Measurements from ENCODE around the gene GGT5. TPM values are rescaled to one million over a fixed set of nuclear protein-coding genes. Genes with fewer than 3 reads are reported as not detected.
"Not testable (repeated sequence)": the region's sequence is repeated elsewhere in the genome, so short reads cannot be mapped to it uniquely, and the experiment has no call there.

GGT5 gene, protein sequence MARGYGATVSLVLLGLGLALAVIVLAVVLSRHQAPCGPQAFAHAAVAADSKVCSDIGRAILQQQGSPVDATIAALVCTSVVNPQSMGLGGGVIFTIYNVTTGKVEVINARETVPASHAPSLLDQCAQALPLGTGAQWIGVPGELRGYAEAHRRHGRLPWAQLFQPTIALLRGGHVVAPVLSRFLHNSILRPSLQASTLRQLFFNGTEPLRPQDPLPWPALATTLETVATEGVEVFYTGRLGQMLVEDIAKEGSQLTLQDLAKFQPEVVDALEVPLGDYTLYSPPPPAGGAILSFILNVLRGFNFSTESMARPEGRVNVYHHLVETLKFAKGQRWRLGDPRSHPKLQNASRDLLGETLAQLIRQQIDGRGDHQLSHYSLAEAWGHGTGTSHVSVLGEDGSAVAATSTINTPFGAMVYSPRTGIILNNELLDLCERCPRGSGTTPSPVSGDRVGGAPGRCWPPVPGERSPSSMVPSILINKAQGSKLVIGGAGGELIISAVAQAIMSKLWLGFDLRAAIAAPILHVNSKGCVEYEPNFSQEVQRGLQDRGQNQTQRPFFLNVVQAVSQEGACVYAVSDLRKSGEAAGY
- 10.7 TPM for total RNA-seq (ENCODE audit: unreplicated experiment)
- long read RNA-seq, partial matches to known transcripts = 0 of 3 reads
- long read RNA-seq, other reads (novel, unspliced or antisense) = 2 of 3 reads

DNA sequence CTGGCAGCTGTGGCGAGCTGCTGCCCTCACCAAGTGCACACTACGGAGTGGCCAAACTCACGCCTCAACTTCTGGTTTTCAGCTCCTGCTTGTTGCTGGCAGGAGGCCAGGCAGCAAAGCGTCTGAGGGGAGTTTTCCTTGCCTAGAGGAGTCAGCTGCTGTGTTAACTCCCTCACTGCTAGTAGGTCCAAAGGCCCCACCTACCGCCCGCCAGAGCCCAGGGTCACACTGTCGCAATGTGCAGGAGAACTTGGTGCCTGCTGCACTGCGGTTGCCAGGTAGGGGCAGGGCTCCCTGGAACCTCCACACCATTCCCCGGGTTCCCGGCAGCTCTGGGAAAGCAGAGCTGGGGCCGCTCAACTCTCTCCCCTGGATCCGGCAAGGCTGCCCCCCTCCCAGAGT lies at the start of gene GGT5:
Gene GGT5, minus strand, starts transcription at position 53 of the 402 bp plus-strand sequence. CDS start 357 bp downstream, outside the sequence.
- H3K4me3 Mint-ChIP-seq (ENCODE audit: unreplicated experiment) = peak within 1 kb of the TSS; percentile 81
- H3K36me3 Mint-ChIP-seq (ENCODE audit: unreplicated experiment) = not testable (repeated sequence)
- DNase-seq = peak; percentile 28
- H3K4me1 Mint-ChIP-seq (ENCODE audit: low read depth, unreplicated experiment) = peaks cover 13% of the 10 kb centered on the region
- peak within 1 kb of the TSS; percentile 100 for H3K27ac Mint-ChIP-seq (ENCODE audit: unreplicated experiment)
- H3K27me3 Mint-ChIP-seq (ENCODE audit: unreplicated experiment) = peaks cover 22% of the 10 kb centered on the region
- H3K9me3 Mint-ChIP-seq (ENCODE audit: unreplicated experiment) = peaks cover 15% of the 10 kb centered on the region

DNA sequence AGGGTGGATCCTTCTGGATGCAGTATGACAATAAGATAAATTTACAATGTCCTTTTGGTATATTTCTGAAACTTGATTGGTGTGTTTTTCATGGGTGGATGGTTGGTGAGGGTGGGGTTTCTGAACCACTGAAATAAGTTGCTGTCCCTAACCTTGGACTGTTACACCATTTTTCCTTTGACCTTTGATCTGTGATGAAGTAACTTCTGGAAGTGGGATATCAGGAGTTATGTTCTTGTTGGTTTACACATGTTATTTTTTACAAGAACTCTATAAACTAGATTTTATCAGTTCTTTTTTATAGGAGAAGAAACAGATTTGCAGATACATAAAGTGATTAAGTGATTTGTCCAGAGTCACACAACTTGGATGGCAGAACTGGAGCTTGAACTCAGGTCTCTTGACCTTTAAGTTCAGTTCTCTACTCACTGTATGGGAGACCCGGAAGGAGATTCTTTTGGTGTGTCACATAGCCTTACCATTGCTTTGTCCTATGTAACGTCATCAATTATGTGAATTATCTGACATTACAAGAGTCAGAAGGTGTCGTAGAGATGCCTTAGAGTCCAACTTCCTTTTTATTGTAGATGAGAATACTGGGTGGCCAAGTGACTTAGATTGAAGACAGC lies 47.4 kb upstream of the GGT5 start:
- peaks cover 31% of the 10 kb centered on the region for H3K4me1 Mint-ChIP-seq (ENCODE audit: low read depth, unreplicated experiment)
- not testable (repeated sequence) for H3K4me3 Mint-ChIP-seq (ENCODE audit: unreplicated experiment); H3K9me3 Mint-ChIP-seq (ENCODE audit: unreplicated experiment); H3K27me3 Mint-ChIP-seq (ENCODE audit: unreplicated experiment); DNase-seq; H3K36me3 Mint-ChIP-seq (ENCODE audit: unreplicated experiment); H3K27ac Mint-ChIP-seq (ENCODE audit: unreplicated experiment)

DNA sequence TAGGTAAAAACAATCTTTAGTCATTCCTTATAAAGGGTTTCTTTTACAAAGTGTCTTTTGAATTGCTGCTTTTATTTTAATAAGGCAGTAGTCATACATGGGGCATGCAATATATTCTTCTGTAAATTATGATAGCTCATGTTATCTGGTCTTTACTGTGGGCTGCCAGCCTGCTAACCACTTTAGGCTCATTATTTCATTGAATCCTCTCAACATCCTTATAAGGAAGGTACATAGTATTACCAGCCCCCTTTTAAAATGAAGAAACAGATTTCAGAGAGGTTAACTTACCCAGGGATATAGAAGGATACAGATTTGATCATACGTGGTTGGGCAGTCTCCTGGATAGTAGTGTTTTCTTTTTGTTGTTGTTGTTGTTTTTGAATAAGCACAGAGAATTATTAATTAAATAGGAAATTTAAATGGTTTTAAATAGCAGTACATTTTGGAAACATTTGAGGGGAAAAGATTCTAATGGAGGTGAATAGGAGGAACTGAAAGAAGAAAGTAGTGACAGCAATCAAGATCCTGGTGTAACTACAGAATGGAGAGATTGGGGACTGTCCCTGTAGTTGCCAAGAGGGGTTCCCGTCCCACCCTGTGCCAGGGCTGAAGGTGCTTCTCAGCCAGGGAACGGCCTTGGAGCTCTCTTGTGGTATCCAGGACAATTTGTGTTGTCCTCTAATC lies 46.8 kb upstream of the GGT5 start:
- peaks cover 2% of the 10 kb centered on the region for H3K9me3 Mint-ChIP-seq (ENCODE audit: unreplicated experiment)
- no peak overlapping the region for H3K4me3 Mint-ChIP-seq (ENCODE audit: unreplicated experiment)
- TF ChIP-seq, protein P1, sequence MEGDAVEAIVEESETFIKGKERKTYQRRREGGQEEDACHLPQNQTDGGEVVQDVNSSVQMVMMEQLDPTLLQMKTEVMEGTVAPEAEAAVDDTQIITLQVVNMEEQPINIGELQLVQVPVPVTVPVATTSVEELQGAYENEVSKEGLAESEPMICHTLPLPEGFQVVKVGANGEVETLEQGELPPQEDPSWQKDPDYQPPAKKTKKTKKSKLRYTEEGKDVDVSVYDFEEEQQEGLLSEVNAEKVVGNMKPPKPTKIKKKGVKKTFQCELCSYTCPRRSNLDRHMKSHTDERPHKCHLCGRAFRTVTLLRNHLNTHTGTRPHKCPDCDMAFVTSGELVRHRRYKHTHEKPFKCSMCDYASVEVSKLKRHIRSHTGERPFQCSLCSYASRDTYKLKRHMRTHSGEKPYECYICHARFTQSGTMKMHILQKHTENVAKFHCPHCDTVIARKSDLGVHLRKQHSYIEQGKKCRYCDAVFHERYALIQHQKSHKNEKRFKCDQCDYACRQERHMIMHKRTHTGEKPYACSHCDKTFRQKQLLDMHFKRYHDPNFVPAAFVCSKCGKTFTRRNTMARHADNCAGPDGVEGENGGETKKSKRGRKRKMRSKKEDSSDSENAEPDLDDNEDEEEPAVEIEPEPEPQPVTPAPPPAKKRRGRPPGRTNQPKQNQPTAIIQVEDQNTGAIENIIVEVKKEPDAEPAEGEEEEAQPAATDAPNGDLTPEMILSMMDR (IDR thresholded peaks at IDR 0.05; ENCODE audit: partially characterized antibody, unreplicated experiment) = no peak
- H3K36me3 Mint-ChIP-seq (ENCODE audit: unreplicated experiment) = no peaks in the 10 kb centered on the region
- DNase-seq = no peak
- H3K27me3 Mint-ChIP-seq (ENCODE audit: unreplicated experiment) = peaks cover 2% of the 10 kb centered on the region
- H3K4me1 Mint-ChIP-seq (ENCODE audit: low read depth, unreplicated experiment) = peaks cover 35% of the 10 kb centered on the region
- no peak overlapping the region for H3K27ac Mint-ChIP-seq (ENCODE audit: unreplicated experiment)

DNA sequence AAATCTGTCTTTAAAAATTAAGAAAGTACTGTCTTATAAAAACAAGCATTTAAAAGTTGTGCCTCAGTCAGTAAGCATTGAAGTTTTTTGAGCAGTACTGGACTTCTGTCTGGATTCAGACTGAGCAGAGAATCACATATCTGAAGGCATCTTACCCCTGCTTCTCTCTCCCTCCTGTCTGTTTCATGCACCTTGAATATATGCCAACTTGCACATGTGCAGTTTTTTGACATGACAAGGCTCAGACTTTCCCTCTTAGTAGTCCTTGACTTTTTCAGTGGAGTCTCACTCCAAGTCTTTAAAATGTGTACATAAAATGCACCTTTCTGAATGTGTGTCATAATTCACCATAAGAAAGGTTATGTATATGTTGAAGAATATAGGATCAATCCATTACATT lies 45.6 kb upstream of the GGT5 start:
- Mint-ChIP-seq H3K9me3 (ENCODE audit: unreplicated experiment) (peaks cover 2% of the 10 kb centered on the region), H3K27ac (ENCODE audit: unreplicated experiment) (no peak overlapping the region), H3K4me1 (ENCODE audit: low read depth, unreplicated experiment) (peaks cover 40% of the 10 kb centered on the region), H3K27me3 (ENCODE audit: unreplicated experiment) (peaks cover 2% of the 10 kb centered on the region), H3K36me3 (ENCODE audit: unreplicated experiment) (no peaks in the 10 kb centered on the region), H3K4me3 (ENCODE audit: unreplicated experiment) (no peak overlapping the region)
- no peak for DNase-seq
- TF ChIP-seq, protein P1 (IDR thresholded peaks at IDR 0.05; ENCODE audit: partially characterized antibody, unreplicated experiment) = no peak

DNA sequence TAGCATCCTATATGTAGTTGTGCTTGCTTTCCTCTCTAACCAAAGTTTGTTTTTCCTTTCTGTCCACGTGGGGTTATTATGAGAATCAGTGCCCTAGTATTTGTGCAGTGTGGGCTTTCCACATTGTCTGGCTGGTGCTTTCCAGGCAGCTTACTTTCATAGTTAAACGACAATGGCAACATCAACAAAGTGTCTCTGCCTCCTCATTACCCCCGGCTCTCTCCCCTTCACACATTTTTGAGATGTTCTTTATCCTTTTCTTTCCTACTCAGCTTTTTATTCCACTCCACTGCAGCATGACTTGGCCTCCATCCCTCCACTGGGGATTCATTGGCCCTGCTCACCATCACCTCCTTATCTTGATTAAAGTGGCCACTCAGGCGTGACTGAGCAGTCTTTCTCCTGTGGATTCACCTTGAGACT lies 44.9 kb upstream of the GGT5 start:
- Mint-ChIP-seq H3K27me3 (ENCODE audit: unreplicated experiment) (peaks cover 2% of the 10 kb centered on the region), H3K27ac (ENCODE audit: unreplicated experiment) (peak overlapping the region; percentile 7), H3K4me1 (ENCODE audit: low read depth, unreplicated experiment) (peaks cover 45% of the 10 kb centered on the region), H3K4me3 (ENCODE audit: unreplicated experiment) (no peak overlapping the region), H3K36me3 (ENCODE audit: unreplicated experiment) (no peaks in the 10 kb centered on the region), H3K9me3 (ENCODE audit: unreplicated experiment) (peaks cover 2% of the 10 kb centered on the region)
- TF ChIP-seq, protein P1 (IDR thresholded peaks at IDR 0.05; ENCODE audit: partially characterized antibody, unreplicated experiment) = no peak
- DNase-seq = no peak

All from glutamatergic neuron (in vitro differentiated cells).